Frontal cortex (tissue), 4 donors: ENCODE data around the gene TPGS1. TPM values are rescaled to one million over a fixed set of nuclear protein-coding genes. Genes with fewer than 3 reads are reported as not detected.
"Not testable (repeated sequence)": the region's sequence is repeated elsewhere in the genome, so short reads cannot be mapped to it uniquely, and the experiment has no call there.

Experiments used
- DNase-seq, 2 donors: peaks; one replicate each; pipeline ENCODE4 v3.0.0; 2012; ENCODE audit warnings: low spot score in 2 of 2
- FAIRE-seq: peaks from 2 replicates; lab custom pipeline; 2012; peaks lifted over from hg19 to GRCh38; lab: Jason Lieb, UNC
- total RNA-seq: library from RNA; depleted of rRNA; stranded (reverse); fragments of >200 nt; gene quantifications from one replicate; pipeline ENCODE4 v1.2.3, GENCODE V29; 2014
- donor health status: control.
- donor health status: control.
- donor health status: control.

Gene TPGS1
- total RNA-seq, 1 donor from 2014 or later = 26.1 TPM

- DNase-seq (no peak), FAIRE-seq (no peak)
These were observed 32.9 kb upstream of the TPGS1 start for GRCh38 chr19:474126-475078.

GRCh38 chr19:475360-475759 is 31.9 kb upstream of the TPGS1 start:
- FAIRE-seq = no peak
- no peak for DNase-seq

GRCh38 chr19:478236-478903 is 28.9 kb upstream of the TPGS1 start:
- FAIRE-seq (no peak), DNase-seq (peak; percentile 42 to 57)

- FAIRE-seq (no peak), DNase-seq (no peak)
These were observed 28.3 kb upstream of the TPGS1 start for GRCh38 chr19:478976-479375.

- FAIRE-seq (no peak), DNase-seq (peak; percentile 78 to 87)
These were observed 27.1 kb upstream of the TPGS1 start for GRCh38 chr19:480016-480855.

- DNase-seq, FAIRE-seq: not testable (repeated sequence)
These were observed 26.2 kb upstream of the TPGS1 start for GRCh38 chr19:481100-481499.

- FAIRE-seq = no peak
- DNase-seq = no peak
These were observed 24.9 kb upstream of the TPGS1 start for GRCh38 chr19:482186-483041.

GRCh38 chr19:483332-484072 is 23.8 kb upstream of the TPGS1 start:
- DNase-seq (no peak), FAIRE-seq (no peak)

GRCh38 chr19:484494-484893 is 22.8 kb upstream of the TPGS1 start:
- DNase-seq = no peak
- FAIRE-seq = no peak

- DNase-seq (no peak), FAIRE-seq (no peak)
These were observed 22.2 kb upstream of the TPGS1 start for GRCh38 chr19:485077-485476.

GRCh38 chr19:485583-486236 is 21.6 kb upstream of the TPGS1 start:
- peak; percentile 74 for FAIRE-seq
- DNase-seq = peak; percentile 79 to 86

- DNase-seq (peak; percentile 97 to 98), FAIRE-seq (no peak)
These were observed 18.5 kb upstream of the TPGS1 start for GRCh38 chr19:488505-489417.

GRCh38 chr19:489418-490196 is 17.7 kb upstream of the TPGS1 start:
- peak; percentile 58 to 72 for DNase-seq

GRCh38 chr19:491146-491741 is 16.1 kb upstream of the TPGS1 start:
- FAIRE-seq (no peak), DNase-seq (no peak)

More at GRCh38 chr19:489418-490196, 17.7 kb upstream of the TPGS1 start:
- FAIRE-seq = no peak

- FAIRE-seq (no peak), DNase-seq (peak in 1 of 2 donors; percentile 50)
These were observed 15.2 kb upstream of the TPGS1 start for GRCh38 chr19:492091-492531.
